OCI-LY1 (cell line): ENCODE data around the gene STXBP2.

Experiments used
- H2AFZ ChIP-seq: fragments of 200-600 bp; sonication (generic), shearing (Covaris generic); 2 replicates; pipeline ENCODE4 v1.6.0; 2014; ENCODE audit warnings: antibody characterized with exemption, mild to moderate bottlenecking, low read length
- H3F3A ChIP-seq: fragments of 200-600 bp; sonication (generic), shearing (Covaris generic); 2 replicates; pipeline ENCODE4 v1.6.0; 2014; ENCODE audit warnings: mild to moderate bottlenecking, antibody characterized with exemption, low read length, moderate library complexity; ENCODE audit not compliant: insufficient read depth
- H3K27ac ChIP-seq: fragments of 200-600 bp; sonication (generic); 2 replicates; pipeline ENCODE4 v1.5.1; 2014; ENCODE audit warnings: low read length, mixed run types, mild to moderate bottlenecking, low read depth; ENCODE audit not compliant: poor library complexity, severe bottlenecking
- H3K27me3 ChIP-seq: fragments of 200-600 bp; sonication (generic); 2 replicates; pipeline ENCODE4 v1.6.0; 2014; ENCODE audit warnings: antibody characterized with exemption, mild to moderate bottlenecking, low read length, moderate library complexity; ENCODE audit not compliant: insufficient read depth
- H3K36me3 ChIP-seq: fragments of 200-600 bp; sonication (generic); 2 replicates; pipeline ENCODE4 v1.6.1; 2014; ENCODE audit warnings: mild to moderate bottlenecking, antibody characterized with exemption, low read length, moderate library complexity, mixed read lengths; ENCODE audit not compliant: insufficient read depth
- H3K4me1 ChIP-seq: fragments of 200-600 bp; sonication (generic); 2 replicates; pipeline ENCODE4 v1.5.1; 2014; ENCODE audit warnings: mild to moderate bottlenecking, low read length, moderate library complexity; ENCODE audit not compliant: insufficient read depth, severe bottlenecking
- H3K4me2 ChIP-seq: fragments of 200-600 bp; sonication (generic), shearing (Covaris generic); 2 replicates; pipeline ENCODE4 v1.6.1; 2014; ENCODE audit warnings: low read length
- H3K4me3 ChIP-seq: fragments of 200-600 bp; sonication (generic); 2 replicates; pipeline ENCODE4 v1.5.1; 2014; ENCODE audit warnings: low read length, low read depth, mild to moderate bottlenecking, mixed read lengths; ENCODE audit not compliant: poor library complexity, severe bottlenecking
- H3K79me2 ChIP-seq: fragments of 200-600 bp; shearing (Covaris generic); 2 replicates; pipeline ENCODE4 v1.6.1; 2016; ENCODE audit warnings: mixed run types, low read length, mixed read lengths; ENCODE audit not compliant: insufficient read depth
- H3K9ac ChIP-seq: fragments of 200-600 bp; sonication (generic), shearing (Covaris generic); 2 replicates; pipeline ENCODE4 v1.6.1; 2014; ENCODE audit warnings: mild to moderate bottlenecking, low read length, mixed read lengths
- H3K9me2 ChIP-seq: fragments of 200-600 bp; sonication (generic), shearing (Covaris generic); 2 replicates; pipeline ENCODE4 v1.6.1; 2014; ENCODE audit warnings: low read depth, mild to moderate bottlenecking, low read length, mixed read lengths
- H3K9me3 ChIP-seq: fragments of 200-600 bp; shearing (Covaris generic); 2 replicates; pipeline ENCODE4 v1.6.1; 2014; ENCODE audit warnings: low read length, mixed read lengths
- H4K20me1 ChIP-seq: fragments of 200-600 bp; sonication (generic), shearing (Covaris generic); 2 replicates; pipeline ENCODE4 v1.6.0; 2016; ENCODE audit warnings: mild to moderate bottlenecking, low read length; ENCODE audit not compliant: insufficient read depth
- CTCF ChIP-seq: fragments of 200-600 bp; sonication (generic), shearing (Covaris generic); IDR thresholded peaks from 2 replicates; pipeline ENCODE4 v1.5.1; 2017; ENCODE audit warnings: mild to moderate bottlenecking, antibody characterized with exemption, low read length, moderate library complexity, mixed read lengths
- EZH2 ChIP-seq: fragments of 200-600 bp; sonication (generic), shearing (Covaris generic); IDR thresholded peaks from 2 replicates; pipeline ENCODE4 v1.8.0; 2017; ENCODE audit warnings: borderline replicate concordance, mixed run types, mild to moderate bottlenecking, antibody characterized with exemption, low read length, moderate library complexity, mixed read lengths

Gene STXBP2

GRCh38 chr19:7663706-7664105 lies 26.8 kb downstream of the STXBP2 start:
- Histone ChIP-seq H2AFZ (no peak overlapping the region), H3F3A (no peaks in the 10 kb centered on the region), H3K9ac (no peak overlapping the region), H3K36me3 (no peaks in the 10 kb centered on the region), H3K27me3 (no peaks in the 10 kb centered on the region; the same call in 1 of the 2 replicates), H3K9me3 (no peaks in the 10 kb centered on the region), H3K4me3 (no peak overlapping the region), H3K4me2 (no peak overlapping the region), H3K27ac (no peak overlapping the region), H3K79me2 (no peaks in the 10 kb centered on the region), H3K4me1 (no peaks in the 10 kb centered on the region), H3K9me2 (no peaks in the 10 kb centered on the region), H4K20me1 (no peaks in the 10 kb centered on the region)
- TF ChIP-seq CTCF (no peak), EZH2 (no peak)

- Histone ChIP-seq H3K9me2 (no peaks in the 10 kb centered on the region), H3K27ac (no peak overlapping the region), H3F3A (no peaks in the 10 kb centered on the region), H4K20me1 (no peaks in the 10 kb centered on the region), H3K79me2 (no peaks in the 10 kb centered on the region), H3K9me3 (no peaks in the 10 kb centered on the region), H3K4me1 (peaks cover under 1% of the 10 kb centered on the region), H3K27me3 (no peaks in the 10 kb centered on the region; the same call in 1 of the 2 replicates), H3K36me3 (no peaks in the 10 kb centered on the region), H3K4me2 (no peak overlapping the region), H2AFZ (no peak overlapping the region), H3K9ac (no peak overlapping the region), H3K4me3 (no peak overlapping the region)
- TF ChIP-seq CTCF (no peak), EZH2 (no peak)
Measured at GRCh38 chr19:7665076-7665475, 28.2 kb downstream of the STXBP2 start.

GRCh38 chr19:7668842-7669241 lies 31.9 kb downstream of the STXBP2 start, which contains the start of gene RETN:
Gene RETN (plus strand): TSS chr19:7669049. CDS start chr19:7669327, 278 bp downstream.
- Histone ChIP-seq H3K27me3 (peaks cover 8% of the 10 kb centered on the region), H2AFZ (no peak within 1 kb of the TSS), H3K4me1 (peaks cover 8% of the 10 kb centered on the region), H3K36me3 (no peaks in the 10 kb centered on the region), H3K27ac (no peak within 1 kb of the TSS), H3K4me3 (no peak within 1 kb of the TSS), H3F3A (no peaks in the 10 kb centered on the region), H3K4me2 (no peak within 1 kb of the TSS), H4K20me1 (no peaks in the 10 kb centered on the region), H3K79me2 (no peaks in the 10 kb centered on the region), H3K9me3 (no peaks in the 10 kb centered on the region), H3K9ac (no peak within 1 kb of the TSS), H3K9me2 (no peaks in the 10 kb centered on the region)
- TF ChIP-seq EZH2, result no peak

GRCh38 chr19:7669641-7670040 lies 32.7 kb downstream of the STXBP2 start:
- H3K36me3 ChIP-seq, result no peaks in the 10 kb centered on the region
- no peaks in the 10 kb centered on the region for H3F3A ChIP-seq
- H4K20me1 ChIP-seq, result no peaks in the 10 kb centered on the region
- peaks cover 8% of the 10 kb centered on the region for H3K4me1 ChIP-seq
- TF ChIP-seq EZH2 (no peak), CTCF (no peak)
- H2AFZ ChIP-seq, result no peak overlapping the region
- H3K4me3 ChIP-seq, result no peak overlapping the region
- H3K9me3 ChIP-seq, result no peaks in the 10 kb centered on the region
- H3K27ac ChIP-seq, result no peak overlapping the region
- no peaks in the 10 kb centered on the region for H3K79me2 ChIP-seq
- H3K9me2 ChIP-seq, result no peaks in the 10 kb centered on the region
- peaks cover 8% of the 10 kb centered on the region for H3K27me3 ChIP-seq
- H3K9ac ChIP-seq, result no peak overlapping the region
- H3K4me2 ChIP-seq, result no peak overlapping the region
